H9 (cell line): ENCODE measurements around the gene CHST13. TPM values are rescaled to one million over a fixed set of nuclear protein-coding genes. Genes with fewer than 3 reads are reported as not detected.

Experiments
- DNase-seq: peaks from one replicate; pipeline ENCODE4 v3.0.0-alpha.2; 2017
- H2AFZ ChIP-seq: one replicate; pipeline ENCODE4 v1.6.1; 2013; ENCODE audit warnings: mild to moderate bottlenecking, low read length, control low read depth, moderate library complexity
- H2AK5ac ChIP-seq: 2 replicates; pipeline ENCODE4 v1.6.1; 2013; ENCODE audit warnings: low read length, control low read depth, mixed read lengths; ENCODE audit not compliant: insufficient read length
- H2BK120ac ChIP-seq: one replicate; pipeline ENCODE4 v1.6.1; 2013; ENCODE audit warnings: low read depth, mild to moderate bottlenecking, low read length, control low read depth, inconsistent platforms; ENCODE audit not compliant: poor library complexity, severe bottlenecking
- H2BK12ac ChIP-seq: 2 replicates; pipeline ENCODE4 v1.6.1; 2013; ENCODE audit warnings: low read length, control low read depth, mixed read lengths, low read depth; ENCODE audit not compliant: insufficient read length
- H2BK15ac ChIP-seq: 2 replicates; pipeline ENCODE4 v1.6.1; 2013; ENCODE audit warnings: low read depth, low read length, control low read depth
- H2BK20ac ChIP-seq: one replicate; pipeline ENCODE4 v1.6.1; 2013; ENCODE audit warnings: low read depth, mild to moderate bottlenecking, low read length, control low read depth, inconsistent platforms; ENCODE audit not compliant: poor library complexity, severe bottlenecking
- H2BK5ac ChIP-seq: 2 replicates; pipeline ENCODE4 v1.6.1; 2013; ENCODE audit warnings: low read length, control low read depth, mixed read lengths; ENCODE audit not compliant: insufficient read length
- H3K14ac ChIP-seq: 2 replicates; pipeline ENCODE4 v1.6.1; 2013; ENCODE audit warnings: low read length, control low read depth; ENCODE audit not compliant: insufficient read depth
- H3K18ac ChIP-seq: 2 replicates; pipeline ENCODE4 v1.6.1; 2013; ENCODE audit warnings: low read depth, mild to moderate bottlenecking, mixed read lengths, low read length, control low read depth; ENCODE audit not compliant: insufficient read length
- H3K23ac ChIP-seq: 2 replicates; pipeline ENCODE4 v1.6.1; 2013; ENCODE audit warnings: low read length, control low read depth, mixed read lengths, low read depth; ENCODE audit not compliant: insufficient read length
- H3K23me2 ChIP-seq: 2 replicates; pipeline ENCODE4 v1.6.1; 2013; ENCODE audit warnings: low read depth, mild to moderate bottlenecking, mixed read lengths, low read length, control low read depth; ENCODE audit not compliant: insufficient read length, poor library complexity, severe bottlenecking
- H3K27ac ChIP-seq: 2 replicates; pipeline ENCODE4 v1.5.1; 2013; ENCODE audit warnings: low read length, control low read depth, mixed read lengths, low read depth; ENCODE audit not compliant: insufficient read length
- H3K27me3 ChIP-seq: 2 replicates; pipeline ENCODE4 v1.6.1; 2013; ENCODE audit warnings: low read length, control low read depth, inconsistent platforms; ENCODE audit not compliant: insufficient read depth
- H3K4ac ChIP-seq: 2 replicates; pipeline ENCODE4 v1.6.1; 2013; ENCODE audit warnings: low read depth, mild to moderate bottlenecking, control low read depth, inconsistent platforms, low read length, moderate library complexity
- H3K4me1 ChIP-seq: 2 replicates; pipeline ENCODE4 v1.6.1; 2013; ENCODE audit warnings: low read length, control low read depth, inconsistent platforms; ENCODE audit not compliant: insufficient read depth
- H3K4me2 ChIP-seq: 2 replicates; pipeline ENCODE4 v1.6.1; 2013; ENCODE audit warnings: low read length, control low read depth, mixed read lengths; ENCODE audit not compliant: insufficient read length, insufficient read depth
- H3K56ac ChIP-seq: 2 replicates; pipeline ENCODE4 v1.6.1; 2013; ENCODE audit warnings: low read depth, mild to moderate bottlenecking, mixed read lengths, low read length, control low read depth; ENCODE audit not compliant: insufficient read length
- H3K79me1 ChIP-seq: 2 replicates; pipeline ENCODE4 v1.6.1; 2013; ENCODE audit warnings: low read depth, mild to moderate bottlenecking, moderate library complexity, low read length, control low read depth, inconsistent platforms; ENCODE audit not compliant: insufficient read depth, poor library complexity, severe bottlenecking
- H3K79me2 ChIP-seq: 2 replicates; pipeline ENCODE4 v1.6.1; 2013; ENCODE audit warnings: low read length, control low read depth, inconsistent platforms; ENCODE audit not compliant: insufficient read depth
- H3K9ac ChIP-seq: 2 replicates; pipeline ENCODE4 v1.6.1; 2013; ENCODE audit warnings: low read length, control low read depth, mixed read lengths; ENCODE audit not compliant: insufficient read length; ENCODE audit errors: extremely low read depth
- H3K9me3 ChIP-seq: one replicate; pipeline ENCODE4 v1.6.1; 2013; ENCODE audit warnings: low read depth, low read length, inconsistent platforms; ENCODE audit not compliant: control insufficient read depth
- H3T11ph ChIP-seq: one replicate; pipeline ENCODE4 v1.6.1; 2013; ENCODE audit warnings: mild to moderate bottlenecking, low read length, control low read depth, inconsistent platforms
- H4K20me1 ChIP-seq: one replicate; pipeline ENCODE4 v1.6.1; 2013; ENCODE audit not compliant: control insufficient read depth, insufficient read length, insufficient read depth
- H4K5ac ChIP-seq: 2 replicates; pipeline ENCODE4 v1.6.1; 2013; ENCODE audit warnings: low read depth, mild to moderate bottlenecking, mixed read lengths, low read length, control low read depth; ENCODE audit not compliant: insufficient read length
- H4K8ac ChIP-seq: replicated peaks from 2 replicates; pipeline ENCODE4 v1.6.1; 2013; ENCODE audit warnings: low read length, control low read depth, mixed read lengths, low read depth; ENCODE audit not compliant: insufficient read length
- H4K91ac ChIP-seq: 2 replicates; pipeline ENCODE4 v1.6.1; 2013; ENCODE audit warnings: low read depth, mild to moderate bottlenecking, moderate library complexity, mixed read lengths, low read length, control low read depth; ENCODE audit not compliant: insufficient read length
- H3K27ac Mint-ChIP-seq, 3 experiments: 2 replicates in 2 of 3; 3 replicates in 1 of 3; pipeline ENCODE4 v1.8.0; 2020 to 2021; ENCODE audit warnings: mixed read lengths in 3 of 3, mild to moderate bottlenecking in 1 of 3, moderate library complexity in 1 of 3
- H3K27me3 Mint-ChIP-seq: 2 replicates; pipeline ENCODE4 v1.8.0; 2021; ENCODE audit warnings: low read depth, mild to moderate bottlenecking, moderate library complexity, mixed read lengths
- H3K36me3 Mint-ChIP-seq, 3 experiments: 2 replicates in 2 of 3; 3 replicates in 1 of 3; pipeline ENCODE4 v1.8.0; 2020 to 2021; ENCODE audit warnings: low read depth in 3 of 3, mixed read lengths in 3 of 3; ENCODE audit not compliant: insufficient read depth in 1 of 3
- H3K4me1 Mint-ChIP-seq, 2 experiments: 2 replicates each; pipeline ENCODE4 v1.8.0; 2020; ENCODE audit warnings: mixed read lengths in 2 of 2
- H3K4me3 Mint-ChIP-seq, 2 experiments: 2 replicates in 1 of 2; 3 replicates in 1 of 2; pipeline ENCODE4 v1.8.0; 2020 to 2021; ENCODE audit warnings: mild to moderate bottlenecking in 2 of 2, mixed read lengths in 2 of 2, moderate library complexity in 1 of 2
- H3K9me3 Mint-ChIP-seq, 2 experiments: 2 replicates in 1 of 2; 3 replicates in 1 of 2; pipeline ENCODE4 v1.8.0; 2020; ENCODE audit warnings: mild to moderate bottlenecking in 2 of 2, mixed read lengths in 2 of 2, moderate library complexity in 1 of 2
- WGBS: extraction: QIAGEN DNeasy Blood & Tissue Kit; methylation state at CpG from one replicate; pipeline ENCODE4 v1.1.7; 2013; ENCODE audit warnings: missing lambda C conversion rate, low lambda C conversion rate, mixed read lengths; ENCODE audit not compliant: insufficient read length; ENCODE audit errors: extremely low coverage; 5-methylcytosine and 5-hydroxymethylcytosine counted together
- total RNA-seq: library from RNA; stranded (reverse); gene quantifications from 2 replicates; pipeline ENCODE4 v1.2.1, GENCODE V29; 2021
- TF ChIP-seq, protein P1 (sequence below): fragments of 200-600 bp; sonication (generic); conservative IDR thresholded peaks from 3 replicates; pipeline ENCODE4 v1.8.0; 2021; ENCODE audit warnings: antibody characterized with exemption, mild to moderate bottlenecking

The CHST13 gene
- total RNA-seq, 1 experiment from 2014 or later = 0.85 TPM

DNA sequence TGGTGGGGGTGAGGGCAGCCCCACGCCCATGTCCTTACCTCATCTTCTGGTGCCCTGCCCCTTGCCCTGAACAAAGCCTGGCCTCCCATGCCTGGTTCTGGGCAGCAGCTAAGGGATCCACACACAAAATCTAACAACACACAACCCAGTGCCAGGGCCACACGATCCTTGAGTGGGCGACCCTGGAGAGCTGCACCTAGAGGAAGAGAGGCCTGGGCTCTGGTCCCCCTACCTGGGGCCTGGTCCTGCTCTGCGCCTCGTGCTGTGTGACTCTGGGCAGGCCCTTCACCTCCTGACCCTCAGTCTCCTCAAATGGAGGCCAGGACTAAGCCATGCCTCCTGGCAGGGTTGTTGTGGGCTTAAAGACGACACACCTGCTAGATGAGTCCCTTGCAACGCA lies 54.7 kb downstream of the CHST13 start:
- Histone ChIP-seq H3K23me2 (no peaks in the 10 kb centered on the region), H2BK120ac (no peak overlapping the region), H3K27ac (no peak overlapping the region), H2AK5ac (no peak overlapping the region), H3K79me1 (no peaks in the 10 kb centered on the region), H3K14ac (no peak overlapping the region), H2BK12ac (no peak overlapping the region), H3K9me3 (no peaks in the 10 kb centered on the region), H4K5ac (no peak overlapping the region), H4K8ac (no peak overlapping the region), H2BK20ac (no peak overlapping the region), H3K18ac (no peak overlapping the region), H2BK5ac (no peak overlapping the region), H3K4ac (no peak overlapping the region), H3K4me2 (no peak overlapping the region), H3T11ph (no peak overlapping the region), H3K9ac (no peak overlapping the region), H3K23ac (no peak overlapping the region), H3K4me1 (no peaks in the 10 kb centered on the region), H3K79me2 (no peaks in the 10 kb centered on the region), H4K20me1 (no peaks in the 10 kb centered on the region), H3K56ac (no peak overlapping the region), H3K27me3 (no peaks in the 10 kb centered on the region), H2AFZ (no peak overlapping the region), H2BK15ac (no peak overlapping the region), H4K91ac (no peak overlapping the region)
- TF ChIP-seq, protein P1, sequence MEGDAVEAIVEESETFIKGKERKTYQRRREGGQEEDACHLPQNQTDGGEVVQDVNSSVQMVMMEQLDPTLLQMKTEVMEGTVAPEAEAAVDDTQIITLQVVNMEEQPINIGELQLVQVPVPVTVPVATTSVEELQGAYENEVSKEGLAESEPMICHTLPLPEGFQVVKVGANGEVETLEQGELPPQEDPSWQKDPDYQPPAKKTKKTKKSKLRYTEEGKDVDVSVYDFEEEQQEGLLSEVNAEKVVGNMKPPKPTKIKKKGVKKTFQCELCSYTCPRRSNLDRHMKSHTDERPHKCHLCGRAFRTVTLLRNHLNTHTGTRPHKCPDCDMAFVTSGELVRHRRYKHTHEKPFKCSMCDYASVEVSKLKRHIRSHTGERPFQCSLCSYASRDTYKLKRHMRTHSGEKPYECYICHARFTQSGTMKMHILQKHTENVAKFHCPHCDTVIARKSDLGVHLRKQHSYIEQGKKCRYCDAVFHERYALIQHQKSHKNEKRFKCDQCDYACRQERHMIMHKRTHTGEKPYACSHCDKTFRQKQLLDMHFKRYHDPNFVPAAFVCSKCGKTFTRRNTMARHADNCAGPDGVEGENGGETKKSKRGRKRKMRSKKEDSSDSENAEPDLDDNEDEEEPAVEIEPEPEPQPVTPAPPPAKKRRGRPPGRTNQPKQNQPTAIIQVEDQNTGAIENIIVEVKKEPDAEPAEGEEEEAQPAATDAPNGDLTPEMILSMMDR = no peak
- WGBS = no CpG with 5 or more reads among the region's 7 CpGs
- Mint-ChIP-seq H3K27me3 (peaks cover 5% of the 10 kb centered on the region; the same call in 1 of the 2 replicates), H3K9me3 (peaks cover 0 to 4% of the 10 kb centered on the region in 2 experiments; a peak in 2 of 5 replicates), H3K27ac (no peak overlapping the region), H3K36me3 (no peaks in the 10 kb centered on the region), H3K4me1 (peaks cover 0 to 3% of the 10 kb centered on the region in 2 experiments; a peak in 2 of 4 replicates), H3K4me3 (no peak overlapping the region)
- DNase-seq = no peak
